ENCODE measurements around the gene OSBPL8. TPM values are rescaled to one million over a fixed set of nuclear protein-coding genes. Genes with fewer than 3 reads are reported as not detected.

OSBPL8 gene
- total and polyA plus RNA-seq, 2 donors, result 32.7 to 41.7 TPM

DNA sequence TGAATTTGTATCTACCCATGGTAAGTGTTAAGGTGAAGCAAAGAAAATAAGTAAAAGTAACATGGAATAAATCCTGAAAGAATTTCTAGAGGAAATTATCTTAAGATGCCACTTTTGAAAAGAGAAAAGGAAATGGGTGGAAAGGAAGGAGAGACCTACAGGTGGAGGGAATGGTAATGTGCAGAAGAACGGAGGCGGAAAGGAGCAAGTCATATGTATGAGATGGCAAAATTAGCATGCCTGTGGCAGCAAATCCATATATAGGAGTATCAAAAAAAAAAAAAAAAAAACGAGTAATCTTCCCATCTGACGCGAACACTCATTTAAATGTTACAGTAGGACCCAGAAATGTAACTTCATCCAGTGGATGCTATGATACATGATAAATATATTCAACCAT is 23.0 kb downstream of the OSBPL8 start:
- 96% methylated on average over 5 of the region's 5 CpGs for WGBS
- DNase-seq (ENCODE audit: low read depth in 6 of 9, low spot score in 9 of 9), result no peak
- no peak overlapping the region for H3K4me3 ChIP-seq (ENCODE audit: low read length in 2 of 2)
- no peaks in the 10 kb centered on the region for H3K27me3 ChIP-seq (ENCODE audit: control insufficient read depth in 2 of 2, insufficient read depth in 1 of 2, low read length in 1 of 2)
- H3K4me1 ChIP-seq (ENCODE audit: control insufficient read depth in 2 of 2, insufficient read depth in 2 of 2, low read length in 2 of 2), result no peaks in the 10 kb centered on the region
- peaks cover 0 to 5% of the 10 kb centered on the region in 2 donors for H3K36me3 ChIP-seq (ENCODE audit: control insufficient read depth in 2 of 2, insufficient read depth in 2 of 2, low read length in 1 of 2)
- H3K9me3 ChIP-seq (ENCODE audit: control insufficient read depth in 2 of 2, insufficient read depth in 1 of 2, low read length in 1 of 2), result no peaks in the 10 kb centered on the region
- no peak overlapping the region for H3K27ac ChIP-seq (ENCODE audit: low read depth in 1 of 2, low read length in 1 of 2)

DNA sequence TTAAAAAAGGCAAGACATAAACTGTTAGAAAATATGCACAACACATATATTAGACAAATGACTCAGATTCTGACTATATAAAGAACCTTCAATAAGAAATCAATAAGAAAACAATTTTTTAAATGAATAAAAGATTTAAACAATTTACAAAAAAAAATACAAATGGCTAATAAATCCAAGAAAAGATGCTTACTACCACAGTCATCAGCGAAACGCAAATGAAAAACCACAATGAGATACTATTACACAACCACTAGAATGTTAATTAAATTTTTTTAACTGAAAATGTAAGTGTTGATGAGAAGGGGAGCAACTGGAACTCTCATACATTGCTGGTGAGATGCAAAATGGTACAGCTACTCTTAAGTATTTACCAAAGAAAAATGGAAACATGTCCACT is 24.4 kb downstream of the OSBPL8 start:
- Histone ChIP-seq H3K9me3 (ENCODE audit: control insufficient read depth in 2 of 2, insufficient read depth in 1 of 2, low read length in 1 of 2) (no peaks in the 10 kb centered on the region), H3K36me3 (ENCODE audit: control insufficient read depth in 2 of 2, insufficient read depth in 2 of 2, low read length in 1 of 2) (peaks cover 0 to 5% of the 10 kb centered on the region in 2 donors), H3K4me1 (ENCODE audit: control insufficient read depth in 2 of 2, insufficient read depth in 2 of 2, low read length in 2 of 2) (no peaks in the 10 kb centered on the region), H3K27me3 (ENCODE audit: control insufficient read depth in 2 of 2, insufficient read depth in 1 of 2, low read length in 1 of 2) (no peaks in the 10 kb centered on the region), H3K27ac (ENCODE audit: low read depth in 1 of 2, low read length in 1 of 2) (no peak overlapping the region), H3K4me3 (ENCODE audit: low read length in 2 of 2) (no peak overlapping the region)
- no peak for DNase-seq (ENCODE audit: low read depth in 6 of 9, low spot score in 9 of 9)
- WGBS, result 97% methylated on average over 2 of the region's 2 CpGs

DNA sequence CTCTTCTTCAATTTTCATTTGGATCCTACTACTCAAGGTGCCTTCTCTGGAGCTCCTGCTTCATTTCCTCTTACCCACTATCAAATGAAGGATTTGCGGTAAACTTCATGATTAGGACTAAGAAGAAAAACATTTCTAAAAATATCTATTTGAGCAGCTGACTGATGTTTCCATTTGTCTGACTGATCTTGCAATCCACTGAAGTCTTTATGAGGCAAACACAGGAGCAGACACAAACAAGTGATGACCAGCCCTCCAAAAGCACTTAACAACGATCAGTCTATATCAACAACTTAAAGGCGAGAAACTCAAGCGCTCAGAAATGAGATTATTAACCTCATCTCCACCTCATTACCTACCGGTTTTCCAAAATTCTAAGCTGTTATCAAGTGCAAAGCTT is 26.2 kb downstream of the OSBPL8 start:
- 97% methylated on average over 5 of the region's 5 CpGs for WGBS
- Histone ChIP-seq H3K4me1 (ENCODE audit: control insufficient read depth in 2 of 2, insufficient read depth in 2 of 2, low read length in 2 of 2) (no peaks in the 10 kb centered on the region), H3K27ac (ENCODE audit: low read depth in 1 of 2, low read length in 1 of 2) (no peak overlapping the region)

DNA sequence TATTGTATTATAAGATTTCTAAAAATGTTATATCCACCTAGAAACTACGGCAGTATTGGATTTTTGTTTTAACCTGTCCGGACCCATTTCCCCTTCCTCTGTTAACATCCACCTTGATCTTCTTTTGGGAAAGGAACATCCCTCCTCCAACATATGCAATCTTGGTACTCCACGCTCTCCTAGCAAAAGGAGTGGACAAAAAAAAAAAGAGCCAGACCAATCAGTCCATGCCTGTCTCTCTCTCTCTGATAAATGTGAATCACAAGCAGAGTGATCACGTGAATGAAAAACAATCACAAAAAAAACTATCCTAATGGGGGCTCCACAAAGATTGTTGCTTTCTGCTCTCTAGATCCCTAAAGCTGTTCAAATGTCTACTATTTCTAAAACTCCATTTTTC is 27.1 kb downstream of the OSBPL8 start:
- DNase-seq (ENCODE audit: low read depth in 6 of 9, low spot score in 9 of 9), result no peak
- 97% methylated on average over 4 of the region's 4 CpGs for WGBS

More for the DNA sequence above, 26.2 kb downstream of the OSBPL8 start:
- no peak for DNase-seq (ENCODE audit: low read depth in 6 of 9, low spot score in 9 of 9)
- Histone ChIP-seq H3K36me3 (ENCODE audit: control insufficient read depth in 2 of 2, insufficient read depth in 2 of 2, low read length in 1 of 2) (peaks cover 0 to 5% of the 10 kb centered on the region in 2 donors), H3K9me3 (ENCODE audit: control insufficient read depth in 2 of 2, insufficient read depth in 1 of 2, low read length in 1 of 2) (no peaks in the 10 kb centered on the region), H3K27me3 (ENCODE audit: control insufficient read depth in 2 of 2, insufficient read depth in 1 of 2, low read length in 1 of 2) (no peaks in the 10 kb centered on the region), H3K4me3 (ENCODE audit: low read length in 2 of 2) (no peak overlapping the region)

DNA sequence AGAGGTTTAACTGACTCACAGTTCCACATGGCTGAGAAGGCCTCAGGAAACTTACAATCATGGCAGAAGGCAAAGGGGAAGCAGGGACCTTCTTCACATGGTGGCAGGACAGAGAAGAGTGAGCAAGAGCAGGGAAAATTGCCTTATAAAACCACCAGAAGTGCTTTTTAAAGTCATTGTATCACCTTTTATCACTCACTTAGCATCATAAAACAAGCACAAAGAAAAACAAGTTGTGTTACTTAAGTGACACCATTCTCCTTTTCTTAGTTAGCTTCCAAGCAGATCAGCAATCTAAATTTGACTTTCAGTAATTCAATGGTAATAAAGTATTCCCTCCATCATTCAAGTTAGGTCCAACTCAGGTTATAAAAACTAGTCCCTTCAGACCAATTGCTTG is 28.5 kb downstream of the OSBPL8 start:
- no peaks in the 10 kb centered on the region for H3K27me3 ChIP-seq (ENCODE audit: control insufficient read depth in 2 of 2, insufficient read depth in 1 of 2, low read length in 1 of 2)
- H3K27ac ChIP-seq (ENCODE audit: low read depth in 1 of 2, low read length in 1 of 2), result no peak overlapping the region
- H3K36me3 ChIP-seq (ENCODE audit: control insufficient read depth in 2 of 2, insufficient read depth in 2 of 2, low read length in 1 of 2), result no peaks in the 10 kb centered on the region
- no peaks in the 10 kb centered on the region for H3K4me1 ChIP-seq (ENCODE audit: control insufficient read depth in 2 of 2, insufficient read depth in 2 of 2, low read length in 2 of 2)
- no peak overlapping the region for H3K4me3 ChIP-seq (ENCODE audit: low read length in 2 of 2)
- no peak for DNase-seq (ENCODE audit: low read depth in 6 of 9, low spot score in 9 of 9)
- no peaks in the 10 kb centered on the region for H3K9me3 ChIP-seq (ENCODE audit: control insufficient read depth in 2 of 2, insufficient read depth in 1 of 2, low read length in 1 of 2)

More for the DNA sequence above, 27.1 kb downstream of the OSBPL8 start:
- H3K4me1 ChIP-seq (ENCODE audit: control insufficient read depth in 2 of 2, insufficient read depth in 2 of 2, low read length in 2 of 2), result no peaks in the 10 kb centered on the region
- no peaks in the 10 kb centered on the region for H3K27me3 ChIP-seq (ENCODE audit: control insufficient read depth in 2 of 2, insufficient read depth in 1 of 2, low read length in 1 of 2)
- peaks cover 0 to 5% of the 10 kb centered on the region in 2 donors for H3K36me3 ChIP-seq (ENCODE audit: control insufficient read depth in 2 of 2, insufficient read depth in 2 of 2, low read length in 1 of 2)
- no peak overlapping the region for H3K27ac ChIP-seq (ENCODE audit: low read depth in 1 of 2, low read length in 1 of 2)
- no peaks in the 10 kb centered on the region for H3K9me3 ChIP-seq (ENCODE audit: control insufficient read depth in 2 of 2, insufficient read depth in 1 of 2, low read length in 1 of 2)
- no peak overlapping the region for H3K4me3 ChIP-seq (ENCODE audit: low read length in 2 of 2)

DNA sequence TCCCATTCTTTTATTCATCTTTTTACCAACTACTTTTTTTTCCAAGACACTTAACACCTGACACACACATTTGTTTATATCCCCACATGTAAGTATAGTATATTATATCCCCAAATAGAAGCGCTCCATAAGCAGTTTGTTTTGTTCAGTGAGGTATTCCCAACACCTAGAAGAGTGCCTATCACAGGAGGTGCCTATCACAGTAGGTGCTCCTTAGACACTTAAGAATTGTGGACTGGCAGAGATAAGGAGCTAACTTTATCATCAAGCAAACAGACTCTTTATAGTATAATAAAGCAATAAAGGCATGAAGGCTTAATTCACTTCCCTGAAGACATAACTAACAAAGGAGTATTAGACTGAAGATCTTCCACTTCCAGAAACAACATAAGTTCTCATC is 29.1 kb downstream of the OSBPL8 start:
- Histone ChIP-seq H3K4me3 (ENCODE audit: low read length in 2 of 2) (no peak overlapping the region), H3K27me3 (ENCODE audit: control insufficient read depth in 2 of 2, insufficient read depth in 1 of 2, low read length in 1 of 2) (no peaks in the 10 kb centered on the region), H3K9me3 (ENCODE audit: control insufficient read depth in 2 of 2, insufficient read depth in 1 of 2, low read length in 1 of 2) (no peaks in the 10 kb centered on the region), H3K36me3 (ENCODE audit: control insufficient read depth in 2 of 2, insufficient read depth in 2 of 2, low read length in 1 of 2) (no peaks in the 10 kb centered on the region), H3K27ac (ENCODE audit: low read depth in 1 of 2, low read length in 1 of 2) (no peak overlapping the region), H3K4me1 (ENCODE audit: control insufficient read depth in 2 of 2, insufficient read depth in 2 of 2, low read length in 2 of 2) (no peaks in the 10 kb centered on the region)
- no peak for DNase-seq (ENCODE audit: low read depth in 6 of 9, low spot score in 9 of 9)
- 98% methylated on average over 1 of the region's 1 CpG for WGBS

DNA sequence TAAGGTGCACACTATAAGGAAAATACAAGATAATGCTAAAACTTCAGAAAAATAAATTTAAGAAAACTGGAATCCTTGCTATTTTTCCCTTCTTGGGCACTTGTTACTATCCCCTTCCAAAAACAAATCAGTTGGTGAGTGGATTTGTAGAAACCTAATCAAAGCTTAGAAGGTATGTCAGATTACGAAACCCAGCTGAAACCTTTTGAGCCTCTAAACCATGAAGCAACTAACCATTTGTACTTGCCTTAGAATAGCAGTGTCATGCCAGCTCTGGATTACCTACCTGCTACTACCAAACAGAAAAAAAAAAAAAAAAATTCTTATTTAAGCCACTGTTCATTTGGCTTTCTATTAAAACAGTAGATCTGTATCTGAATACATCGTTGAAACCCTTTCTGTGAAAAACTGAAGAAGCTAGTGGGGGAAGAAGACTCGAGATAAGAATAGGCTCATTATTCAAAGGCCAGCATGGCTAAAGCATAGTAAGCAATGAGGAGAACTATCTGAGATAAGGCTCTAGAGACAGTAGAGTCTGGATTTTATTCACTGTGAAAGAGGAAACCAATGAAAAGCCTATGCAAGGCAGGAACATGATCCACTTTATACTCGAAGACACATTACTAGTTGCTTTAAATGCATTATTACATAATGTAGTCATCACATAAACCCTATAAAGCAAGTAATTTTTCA is 30.2 kb downstream of the OSBPL8 start:
- Histone ChIP-seq H3K27ac (ENCODE audit: low read depth in 1 of 2, low read length in 1 of 2) (no peak overlapping the region), H3K9me3 (ENCODE audit: control insufficient read depth in 2 of 2, insufficient read depth in 1 of 2, low read length in 1 of 2) (no peaks in the 10 kb centered on the region), H3K27me3 (ENCODE audit: control insufficient read depth in 2 of 2, insufficient read depth in 1 of 2, low read length in 1 of 2) (no peaks in the 10 kb centered on the region), H3K4me1 (ENCODE audit: control insufficient read depth in 2 of 2, insufficient read depth in 2 of 2, low read length in 2 of 2) (no peaks in the 10 kb centered on the region), H3K4me3 (ENCODE audit: low read length in 2 of 2) (no peak overlapping the region), H3K36me3 (ENCODE audit: control insufficient read depth in 2 of 2, insufficient read depth in 2 of 2, low read length in 1 of 2) (no peaks in the 10 kb centered on the region)
- 94% methylated on average over 4 of the region's 4 CpGs for WGBS
- DNase-seq (ENCODE audit: low read depth in 6 of 9, low spot score in 9 of 9), result no peak

DNA sequence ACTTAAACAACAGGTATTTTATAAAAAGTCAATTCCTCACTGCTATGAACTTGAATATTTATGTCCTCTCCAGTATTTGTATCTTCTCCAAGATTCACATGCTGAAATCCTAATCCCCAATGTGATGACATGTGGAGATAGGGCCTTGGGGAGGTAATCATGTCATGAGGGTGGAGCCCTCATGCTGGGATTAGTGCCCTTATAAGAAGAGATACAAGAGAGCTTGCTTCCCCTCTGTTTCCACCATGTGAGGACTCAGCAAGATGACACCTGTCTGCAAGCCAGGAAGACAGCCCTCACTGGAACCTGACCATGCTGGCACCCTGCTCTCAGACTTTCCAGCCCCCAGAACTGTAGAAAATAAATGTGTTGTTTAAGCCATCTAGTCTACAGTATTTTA is 36.2 kb downstream of the OSBPL8 start:
- Histone ChIP-seq H3K4me1 (ENCODE audit: control insufficient read depth in 2 of 2, insufficient read depth in 2 of 2, low read length in 2 of 2) (no peaks in the 10 kb centered on the region), H3K36me3 (ENCODE audit: control insufficient read depth in 2 of 2, insufficient read depth in 2 of 2, low read length in 1 of 2) (peaks cover 0 to 5% of the 10 kb centered on the region in 2 donors), H3K9me3 (ENCODE audit: control insufficient read depth in 2 of 2, insufficient read depth in 1 of 2, low read length in 1 of 2) (peaks cover 0 to 3% of the 10 kb centered on the region in 2 donors), H3K27me3 (ENCODE audit: control insufficient read depth in 2 of 2, insufficient read depth in 1 of 2, low read length in 1 of 2) (no peaks in the 10 kb centered on the region), H3K4me3 (ENCODE audit: low read length in 2 of 2) (no peak overlapping the region), H3K27ac (ENCODE audit: low read depth in 1 of 2, low read length in 1 of 2) (no peak overlapping the region)
- DNase-seq (ENCODE audit: low read depth in 6 of 9, low spot score in 9 of 9), result no peak

DNA sequence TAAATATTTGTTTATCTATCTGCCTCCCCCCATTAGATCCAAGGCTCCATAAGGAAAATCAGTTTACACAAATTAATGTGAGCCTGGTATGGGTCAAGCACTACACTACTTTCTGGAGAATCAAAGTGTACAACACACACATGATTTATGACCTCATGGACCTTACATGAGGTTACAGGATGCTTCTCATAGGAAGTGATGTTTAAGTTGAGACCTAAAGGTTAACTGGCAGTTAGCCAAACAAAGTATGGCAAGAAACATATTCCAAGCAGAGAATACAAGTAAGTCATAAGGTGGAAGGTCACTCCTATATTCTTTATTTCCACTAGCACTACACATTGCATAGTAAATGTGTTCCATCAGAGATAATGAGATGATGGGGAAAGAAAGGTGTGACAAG is 39.2 kb downstream of the OSBPL8 start:
- Histone ChIP-seq H3K27me3 (ENCODE audit: control insufficient read depth in 2 of 2, insufficient read depth in 1 of 2, low read length in 1 of 2) (no peaks in the 10 kb centered on the region), H3K36me3 (ENCODE audit: control insufficient read depth in 2 of 2, insufficient read depth in 2 of 2, low read length in 1 of 2) (peaks cover 4 to 5% of the 10 kb centered on the region in 2 donors), H3K9me3 (ENCODE audit: control insufficient read depth in 2 of 2, insufficient read depth in 1 of 2, low read length in 1 of 2) (peaks cover 0 to 3% of the 10 kb centered on the region in 2 donors), H3K4me1 (ENCODE audit: control insufficient read depth in 2 of 2, insufficient read depth in 2 of 2, low read length in 2 of 2) (no peaks in the 10 kb centered on the region), H3K4me3 (ENCODE audit: low read length in 2 of 2) (no peak overlapping the region), H3K27ac (ENCODE audit: low read depth in 1 of 2, low read length in 1 of 2) (no peak overlapping the region)
- no peak for DNase-seq (ENCODE audit: low read depth in 6 of 9, low spot score in 9 of 9)

Data from thymus (tissue), 11 donors.